Progenitor cell of endocrine pancreas (in vitro differentiated cells): ENCODE measurements around the gene SH3RF1. TPM values are rescaled to one million over a fixed set of nuclear protein-coding genes. Genes with fewer than 3 reads are reported as not detected.

Source experiments
- DNase-seq: peaks from one replicate; pipeline ENCODE4 v3.0.0; 2021; ENCODE audit warnings: low spot score; ENCODE audit not compliant: unreplicated experiment
- H3K27ac Mint-ChIP-seq: 2 replicates; pipeline ENCODE4 v1.8.0; 2021; ENCODE audit warnings: mild to moderate bottlenecking, moderate library complexity, mixed read lengths
- H3K27me3 Mint-ChIP-seq: 2 replicates; pipeline ENCODE4 v1.8.0; 2021; ENCODE audit warnings: mixed read lengths
- H3K36me3 Mint-ChIP-seq: 2 replicates; pipeline ENCODE4 v1.8.0; 2022; ENCODE audit warnings: mixed read lengths; ENCODE audit not compliant: insufficient read depth
- H3K4me1 Mint-ChIP-seq: 2 replicates; pipeline ENCODE4 v1.8.0; 2021; ENCODE audit warnings: low read depth, mixed read lengths
- H3K4me3 Mint-ChIP-seq: 2 replicates; pipeline ENCODE4 v1.8.0; 2021; ENCODE audit warnings: low read depth, mild to moderate bottlenecking, moderate library complexity, mixed read lengths
- H3K9me3 Mint-ChIP-seq: 2 replicates; pipeline ENCODE4 v1.8.0; 2021; ENCODE audit warnings: low read depth, mixed read lengths
- total RNA-seq: library from RNA; stranded (reverse); gene quantifications from 2 replicates; pipeline ENCODE4 v1.2.1, GENCODE V29; 2021
- TF ChIP-seq, protein P1 (sequence below): fragments of 200-600 bp; sonication (generic); IDR thresholded peaks from one replicate; pipeline ENCODE4 v1.5.0; 2021; ENCODE audit warnings: antibody characterized with exemption, mild to moderate bottlenecking; ENCODE audit not compliant: unreplicated experiment

SH3RF1 gene
- total RNA-seq, 1 donor from 2014 or later = 31.1 TPM

DNA sequence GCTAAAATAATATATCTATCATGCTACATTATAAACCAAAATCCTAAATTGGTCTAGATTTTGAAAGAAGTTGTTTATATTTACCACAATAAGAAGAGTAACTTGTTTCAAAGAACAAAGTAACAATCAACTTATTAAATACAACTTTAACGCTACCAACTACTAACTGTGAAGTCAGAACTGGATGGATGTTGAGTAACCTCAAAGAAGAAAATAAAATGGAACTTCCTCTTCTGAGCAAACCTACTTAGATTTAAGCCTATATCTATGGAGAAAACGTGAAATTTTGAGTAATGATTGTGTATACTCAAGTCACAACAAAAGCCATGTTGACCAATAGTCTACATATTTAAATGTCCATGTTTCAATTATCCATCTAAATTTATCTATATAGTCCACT, 25.7 kb downstream of the SH3RF1 start:
- no peak overlapping the region for H3K27ac Mint-ChIP-seq
- H3K36me3 Mint-ChIP-seq = peaks cover 14% of the 10 kb centered on the region
- peaks cover 25% of the 10 kb centered on the region for H3K4me1 Mint-ChIP-seq
- TF ChIP-seq, protein P1, sequence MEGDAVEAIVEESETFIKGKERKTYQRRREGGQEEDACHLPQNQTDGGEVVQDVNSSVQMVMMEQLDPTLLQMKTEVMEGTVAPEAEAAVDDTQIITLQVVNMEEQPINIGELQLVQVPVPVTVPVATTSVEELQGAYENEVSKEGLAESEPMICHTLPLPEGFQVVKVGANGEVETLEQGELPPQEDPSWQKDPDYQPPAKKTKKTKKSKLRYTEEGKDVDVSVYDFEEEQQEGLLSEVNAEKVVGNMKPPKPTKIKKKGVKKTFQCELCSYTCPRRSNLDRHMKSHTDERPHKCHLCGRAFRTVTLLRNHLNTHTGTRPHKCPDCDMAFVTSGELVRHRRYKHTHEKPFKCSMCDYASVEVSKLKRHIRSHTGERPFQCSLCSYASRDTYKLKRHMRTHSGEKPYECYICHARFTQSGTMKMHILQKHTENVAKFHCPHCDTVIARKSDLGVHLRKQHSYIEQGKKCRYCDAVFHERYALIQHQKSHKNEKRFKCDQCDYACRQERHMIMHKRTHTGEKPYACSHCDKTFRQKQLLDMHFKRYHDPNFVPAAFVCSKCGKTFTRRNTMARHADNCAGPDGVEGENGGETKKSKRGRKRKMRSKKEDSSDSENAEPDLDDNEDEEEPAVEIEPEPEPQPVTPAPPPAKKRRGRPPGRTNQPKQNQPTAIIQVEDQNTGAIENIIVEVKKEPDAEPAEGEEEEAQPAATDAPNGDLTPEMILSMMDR = no peak
- no peak overlapping the region for H3K4me3 Mint-ChIP-seq
- H3K27me3 Mint-ChIP-seq = no peaks in the 10 kb centered on the region
- no peak for DNase-seq
- H3K9me3 Mint-ChIP-seq = no peaks in the 10 kb centered on the region

DNA sequence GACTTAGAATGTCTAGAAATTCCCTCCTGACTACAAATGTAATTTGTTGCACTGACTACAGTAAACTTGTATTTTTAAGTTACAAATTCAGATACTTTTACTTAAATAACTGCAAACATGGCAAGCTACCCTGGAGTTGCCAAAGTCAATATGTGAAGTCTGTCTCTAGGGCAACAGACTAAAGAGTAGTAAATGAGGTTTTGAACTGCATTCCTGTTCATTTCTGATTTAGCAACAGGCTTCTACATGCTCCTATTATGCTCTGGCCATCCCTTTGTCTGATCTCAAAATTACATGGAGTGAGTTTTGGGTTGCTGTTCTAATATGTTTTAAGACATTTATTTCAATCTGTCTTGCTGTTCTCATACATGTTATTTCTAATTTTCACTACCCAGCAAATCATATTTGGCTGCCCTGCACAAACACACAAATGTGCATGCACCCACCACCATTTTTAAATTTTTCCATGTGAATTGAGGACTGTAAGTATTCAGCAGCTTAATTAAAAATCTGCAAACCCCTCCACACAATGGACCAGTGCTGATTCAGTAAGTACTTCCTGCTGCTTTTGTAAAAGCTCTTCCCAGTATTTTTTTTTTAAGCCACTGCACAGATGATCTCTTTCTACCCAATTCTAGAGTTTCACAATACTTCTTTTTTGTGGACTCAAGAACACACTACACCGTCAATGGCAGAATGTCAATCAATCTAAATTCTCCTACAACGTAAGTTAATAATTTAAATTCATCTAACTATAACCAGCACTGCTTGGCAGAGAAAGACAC, 26.7 kb downstream of the SH3RF1 start:
- TF ChIP-seq, protein P1 = no peak
- Mint-ChIP-seq H3K27me3 (no peaks in the 10 kb centered on the region), H3K4me1 (peaks cover 26% of the 10 kb centered on the region), H3K9me3 (no peaks in the 10 kb centered on the region), H3K27ac (peak overlapping the region; percentile 62), H3K4me3 (no peak overlapping the region), H3K36me3 (peaks cover 11% of the 10 kb centered on the region)
- DNase-seq = no peak

- Mint-ChIP-seq H3K27ac (peak overlapping the region; percentile 30), H3K4me3 (no peak overlapping the region), H3K36me3 (peaks cover 7% of the 10 kb centered on the region), H3K27me3 (no peaks in the 10 kb centered on the region), H3K4me1 (peaks cover 18% of the 10 kb centered on the region), H3K9me3 (no peaks in the 10 kb centered on the region)
- TF ChIP-seq, protein P1 = no peak
- DNase-seq = no peak
These were observed 29.3 kb downstream of the SH3RF1 start for GRCh38 chr4:169241464-169241863.

GRCh38 chr4:169239221-169239905, 31.4 kb downstream of the SH3RF1 start:
- TF ChIP-seq, protein P1 = no peak
- H3K9me3 Mint-ChIP-seq = no peaks in the 10 kb centered on the region
- H3K4me1 Mint-ChIP-seq = peaks cover 16% of the 10 kb centered on the region
- no peak overlapping the region for H3K4me3 Mint-ChIP-seq
- DNase-seq = no peak
- H3K27ac Mint-ChIP-seq = no peak overlapping the region
- H3K27me3 Mint-ChIP-seq = no peaks in the 10 kb centered on the region
- peaks cover 7% of the 10 kb centered on the region for H3K36me3 Mint-ChIP-seq

DNA sequence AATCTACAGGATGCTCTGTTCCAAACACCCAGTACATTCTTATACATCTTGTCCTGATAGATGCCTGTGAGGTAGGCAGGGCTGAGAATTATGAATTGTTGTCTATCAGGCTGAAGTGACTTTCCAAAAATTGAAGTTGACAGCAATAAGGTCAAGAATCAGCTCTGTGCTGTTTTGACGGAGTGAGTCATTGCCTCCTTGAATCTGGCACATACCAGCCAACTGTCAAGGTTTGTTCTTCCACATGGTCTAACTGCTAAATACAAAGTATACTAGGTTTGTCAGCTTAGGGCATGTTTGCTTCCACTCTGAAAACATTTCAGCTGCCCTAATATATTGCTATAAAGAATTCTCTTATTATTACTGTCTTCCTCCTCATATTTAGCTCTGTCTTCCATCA, 32.3 kb downstream of the SH3RF1 start:
- no peaks in the 10 kb centered on the region for H3K27me3 Mint-ChIP-seq
- TF ChIP-seq, protein P1 = no peak
- H3K36me3 Mint-ChIP-seq = peaks cover 7% of the 10 kb centered on the region
- no peak for DNase-seq
- H3K4me3 Mint-ChIP-seq = no peak overlapping the region
- peaks cover 13% of the 10 kb centered on the region for H3K4me1 Mint-ChIP-seq
- no peaks in the 10 kb centered on the region for H3K9me3 Mint-ChIP-seq
- H3K27ac Mint-ChIP-seq = no peak overlapping the region
